HG03097 (cell line): ENCODE measurements around the gene EFCC1.

ENCODE experiments used
- ATAC-seq: cut with Tn5 transposase; IDR thresholded peaks from one replicate; pipeline ENCODE4 v1.9.1; 2021; ENCODE audit not compliant: unreplicated experiment, low FRiP score

EFCC1 gene

GRCh38 chr3:128994173-128994512 is 7.0 kb upstream of the EFCC1 start:
- no peak for ATAC-seq

- no peak for ATAC-seq
Observed at GRCh38 chr3:128994581-128995546, 6.2 kb upstream of the EFCC1 start.

GRCh38 chr3:128995737-128996136 is 5.4 kb upstream of the EFCC1 start:
- no peak for ATAC-seq

- no peak for ATAC-seq
Observed at GRCh38 chr3:128996200-128996599, 4.9 kb upstream of the EFCC1 start.

GRCh38 chr3:128996726-128997125 is 4.4 kb upstream of the EFCC1 start:
- no peak for ATAC-seq

GRCh38 chr3:128997486-128998133 is 3.5 kb upstream of the EFCC1 start:
- no peak for ATAC-seq

- ATAC-seq, result no peak
Observed at GRCh38 chr3:128998561-128998960, 2.5 kb upstream of the EFCC1 start.

- ATAC-seq, result no peak
Observed at GRCh38 chr3:128999102-128999501, 2.0 kb upstream of the EFCC1 start.

- ATAC-seq, result no peak
Observed at GRCh38 chr3:129000742-129001100, 383 bp upstream of the EFCC1 start.

GRCh38 chr3:129001806-129002572 is 885 bp downstream of the EFCC1 start:
- no peak for ATAC-seq

GRCh38 chr3:129002573-129003569 is 1.8 kb downstream of the EFCC1 start:
- no peak for ATAC-seq

- no peak for ATAC-seq
Observed at GRCh38 chr3:129003578-129004112, 2.5 kb downstream of the EFCC1 start.

GRCh38 chr3:129004639-129005295 is 3.7 kb downstream of the EFCC1 start:
- no peak for ATAC-seq

- ATAC-seq, result no peak
Observed at GRCh38 chr3:129005526-129006303, 4.6 kb downstream of the EFCC1 start.

GRCh38 chr3:129006864-129007263 is 5.8 kb downstream of the EFCC1 start:
- ATAC-seq, result no peak

- ATAC-seq, result no peak
Observed at GRCh38 chr3:129007792-129008191, 6.7 kb downstream of the EFCC1 start.

GRCh38 chr3:129009266-129009665 is 8.2 kb downstream of the EFCC1 start:
- no peak for ATAC-seq

GRCh38 chr3:129010310-129010956 is 9.3 kb downstream of the EFCC1 start:
- ATAC-seq, result no peak
